Hypothalamus (tissue), 51 donors: Measurements from ENCODE around the gene EXO1.
"Not testable (repeated sequence)": the region's sequence is repeated elsewhere in the genome, so short reads cannot be mapped to it uniquely, and the experiment has no call there.

ENCODE experiments used
- DNase-seq, 51 donors: peaks; one replicate each; lab custom pipeline; 2025; lab: John Stamatoyannopoulos, UW

Gene EXO1

DNA sequence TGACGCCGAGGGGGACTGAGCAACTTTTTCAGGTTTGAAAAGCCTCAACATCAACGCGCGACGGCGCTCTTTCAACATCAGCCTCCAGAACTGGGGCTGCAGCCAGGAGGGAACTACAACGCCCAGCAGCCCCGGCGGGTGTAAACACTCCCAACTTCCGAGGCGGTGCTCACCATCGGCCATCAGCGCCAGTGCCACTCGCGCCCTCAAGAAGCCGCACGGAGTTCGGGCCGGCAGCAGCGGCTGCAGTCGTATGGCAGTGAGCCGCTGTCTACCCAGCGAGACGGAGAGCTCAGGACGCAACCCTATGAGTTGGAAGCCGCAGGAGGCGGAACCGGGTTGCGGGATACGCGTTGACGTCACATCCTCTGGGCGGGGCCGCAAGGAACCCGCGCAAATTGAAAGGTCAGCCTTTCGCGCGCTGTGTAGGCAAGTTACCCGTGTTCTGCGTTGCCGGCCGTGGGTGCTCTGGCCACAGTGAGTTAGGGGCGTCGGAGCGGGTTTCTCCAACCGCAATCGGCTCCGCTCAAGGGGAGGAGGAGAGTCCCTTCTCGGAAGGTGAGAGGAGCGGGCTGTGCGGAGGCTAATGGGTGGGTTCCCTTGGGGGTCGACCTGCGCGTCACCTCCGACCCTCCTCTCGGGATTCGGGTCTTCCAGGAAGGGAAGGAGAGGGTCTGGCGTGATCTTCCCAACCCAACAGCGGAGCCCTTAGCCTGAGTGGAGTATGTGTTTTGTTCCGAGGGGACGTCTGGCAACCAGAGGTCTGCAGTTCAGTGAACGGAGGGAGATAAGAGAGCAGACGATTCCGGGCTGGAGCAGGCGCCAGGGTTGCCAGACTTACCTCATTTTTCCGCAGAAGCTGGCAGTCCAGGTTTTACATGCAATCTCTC is at the start of gene EXO1:
EXO1 (plus strand) TSS at position 409 of the 890 bp plus-strand sequence. CDS start 2,222 bp downstream, outside the sequence.
- peak; percentile 39 to 99 (median 90) for DNase-seq

GRCh38 chr1:241799416-241799815 is 48.6 kb upstream of the EXO1 start:
- no peak for DNase-seq

DNA sequence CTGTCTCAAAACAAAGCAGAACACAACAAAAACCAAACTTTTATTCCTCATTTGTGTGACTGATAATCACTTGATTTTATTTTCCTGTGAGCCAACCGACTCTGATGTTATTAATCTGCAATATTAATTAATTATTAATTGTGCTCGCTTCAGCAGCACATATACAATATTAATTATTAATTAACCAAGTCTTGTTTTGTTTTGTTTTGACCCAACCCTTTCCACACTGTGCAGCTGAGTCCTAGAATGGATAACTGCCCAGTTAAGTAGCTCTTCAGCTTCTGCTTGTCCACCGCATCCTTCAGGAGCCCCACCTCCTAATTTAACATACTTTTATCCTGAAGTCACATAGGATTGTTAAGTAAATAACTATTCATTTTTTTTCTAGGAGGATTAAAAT is 47.4 kb upstream of the EXO1 start:
- DNase-seq, result no peak

DNA sequence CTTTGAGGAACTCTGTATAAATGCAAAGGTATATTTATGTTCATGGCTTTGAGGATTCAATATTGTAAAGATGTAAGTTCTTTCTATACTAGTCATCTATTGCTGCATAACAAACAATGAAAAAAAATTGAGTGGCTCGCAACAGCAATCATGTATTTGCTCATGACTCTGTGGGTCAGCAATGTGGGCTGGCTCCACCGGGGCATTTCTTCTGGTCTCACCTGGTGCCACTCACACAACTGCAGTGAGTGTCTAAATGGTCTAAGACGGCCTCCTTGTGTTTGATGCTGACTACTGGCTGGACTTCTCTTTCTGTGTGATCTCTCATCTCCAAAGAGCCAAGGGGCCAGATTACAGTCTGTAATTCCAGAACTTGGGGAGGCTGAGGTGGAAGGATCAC is 45.1 kb upstream of the EXO1 start:
- DNase-seq, result no peak

DNA sequence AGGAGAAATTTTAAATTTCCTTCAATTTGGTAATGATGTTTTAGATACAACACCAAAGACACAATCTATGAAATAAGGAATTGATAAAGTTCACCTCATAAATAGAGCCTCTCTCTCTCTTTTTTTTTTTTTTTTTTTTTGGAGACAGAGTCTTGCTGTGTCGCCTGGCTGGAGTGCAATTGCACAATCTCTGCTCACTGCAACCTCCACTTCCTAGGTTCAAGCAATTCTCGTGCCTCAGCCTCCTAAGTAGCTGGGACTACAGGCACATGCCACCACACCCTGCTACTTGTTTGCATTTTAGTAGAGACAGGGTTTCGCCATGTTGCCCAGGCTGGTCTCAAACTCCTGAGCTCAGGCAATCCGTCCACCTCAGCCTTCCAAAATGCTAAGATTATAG is 43.3 kb upstream of the EXO1 start:
- not testable (repeated sequence) for DNase-seq

- DNase-seq, result no peak
These were observed 39.7 kb upstream of the EXO1 start for GRCh38 chr1:241808265-241808664.

DNA sequence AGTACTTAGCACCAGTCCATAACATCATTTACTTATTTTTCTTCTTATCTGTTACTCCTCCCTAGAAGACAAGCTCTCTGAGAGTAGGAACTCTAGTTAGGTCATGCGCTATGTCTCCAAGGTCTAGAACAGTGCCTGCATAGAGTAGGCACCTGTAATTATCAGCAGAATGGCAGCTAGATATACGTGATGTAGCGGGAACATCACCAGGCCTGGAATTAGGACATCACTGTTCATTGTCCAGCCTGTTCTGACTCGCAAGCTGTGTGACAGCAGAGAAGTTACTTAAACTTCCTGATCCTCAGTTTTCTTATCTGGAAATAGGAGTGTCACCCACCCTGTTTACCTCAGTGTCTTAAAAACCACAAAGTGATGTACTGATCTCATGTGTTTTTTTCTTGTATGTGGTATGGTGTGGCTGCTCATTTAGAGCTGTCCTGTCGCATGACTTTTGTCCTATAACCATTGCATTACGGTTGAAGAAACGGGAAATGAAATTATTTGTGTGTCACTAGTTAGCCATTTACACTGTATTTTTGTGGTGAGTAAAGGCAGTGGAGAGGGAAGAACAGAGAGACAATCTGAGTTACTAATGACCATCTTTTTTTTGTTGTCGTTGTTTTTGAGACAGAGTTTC is 37.1 kb upstream of the EXO1 start:
- no peak for DNase-seq

DNA sequence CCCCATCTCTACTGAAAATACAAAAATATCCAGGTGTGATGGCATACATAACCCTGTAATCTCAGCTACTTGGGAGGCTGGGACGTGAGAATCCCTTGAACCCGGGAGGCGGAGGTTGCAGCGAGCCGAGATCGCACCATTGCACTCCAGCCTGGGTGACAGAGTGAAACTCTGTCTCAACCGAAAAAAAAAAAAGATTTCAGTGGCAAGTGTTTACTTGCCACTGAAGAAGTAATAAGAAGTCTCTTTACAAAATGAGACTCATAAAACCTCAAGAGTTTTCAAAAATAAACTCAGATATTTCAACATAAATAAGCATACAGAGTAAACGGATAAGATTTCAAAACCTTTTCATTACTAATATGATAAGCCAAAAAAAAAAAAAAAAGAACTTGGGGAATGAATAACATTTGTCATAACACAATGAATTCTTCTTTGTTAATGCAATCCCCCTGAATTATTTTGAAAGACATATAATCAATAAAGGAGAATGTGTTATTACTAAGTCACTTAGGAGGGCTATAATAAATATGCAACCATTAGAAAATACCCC is 34.2 kb upstream of the EXO1 start:
- no peak for DNase-seq

- DNase-seq, result no peak
These were observed 32.0 kb upstream of the EXO1 start for GRCh38 chr1:241816008-241816407.

- DNase-seq, result no peak
These were observed 30.6 kb upstream of the EXO1 start for GRCh38 chr1:241817331-241817792.

DNA sequence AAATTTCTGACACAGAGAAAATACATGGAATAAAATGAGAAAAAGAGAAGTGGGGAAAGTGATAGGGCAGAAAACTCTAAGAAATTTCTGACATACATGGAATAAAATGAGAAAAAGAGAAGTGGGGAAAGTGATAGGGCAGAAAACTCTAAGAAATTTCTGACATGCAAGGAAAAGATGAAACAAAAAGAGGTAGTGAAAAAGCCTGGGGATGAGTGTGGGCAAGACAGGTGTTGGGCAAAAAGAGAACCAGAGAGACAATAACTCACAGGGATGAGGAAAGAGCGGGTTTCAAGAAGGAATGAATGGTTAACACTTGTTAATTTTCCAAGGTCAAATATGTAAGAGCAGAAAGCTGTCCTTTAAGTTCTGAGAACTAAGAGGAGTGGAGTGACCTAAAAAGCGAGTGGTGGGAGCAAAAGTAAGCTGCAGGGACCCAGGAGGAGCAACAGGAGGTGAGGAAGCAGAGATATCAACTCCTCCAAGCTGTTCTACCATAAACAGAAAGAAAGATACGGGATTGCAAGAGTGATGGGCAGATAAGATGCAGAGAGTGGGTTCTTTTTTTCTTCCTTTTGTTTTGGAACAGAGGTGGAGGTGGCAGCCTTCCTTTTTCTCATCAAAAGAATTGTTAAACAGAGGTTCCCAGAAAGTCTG is 29.9 kb upstream of the EXO1 start:
- no peak for DNase-seq

DNA sequence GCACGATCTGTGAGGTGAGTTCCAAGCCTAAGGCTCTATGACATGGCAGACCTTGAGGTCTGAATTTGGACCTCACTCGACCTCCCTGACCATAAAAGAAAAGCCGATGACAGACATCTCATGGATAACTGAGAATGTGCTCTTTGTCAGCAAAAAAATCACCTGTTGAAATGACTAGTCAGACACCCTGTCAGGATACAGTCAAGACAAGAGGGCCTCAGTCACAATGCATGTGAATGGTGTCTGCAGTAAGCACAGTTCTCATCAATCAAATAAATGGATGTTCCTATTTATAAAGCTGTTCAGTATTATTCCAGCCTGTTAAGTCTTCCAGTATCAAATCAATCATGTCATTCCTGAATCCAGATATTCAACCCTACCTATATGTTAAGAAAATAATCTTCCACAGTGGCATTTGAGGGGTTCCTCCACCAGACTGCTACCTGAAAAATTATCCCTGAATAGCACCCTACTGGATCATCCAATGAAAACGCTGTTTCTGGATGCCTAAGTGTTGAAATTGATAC is 28.6 kb upstream of the EXO1 start:
- DNase-seq, result no peak

GRCh38 chr1:241821363-241821762 is 26.6 kb upstream of the EXO1 start:
- no peak for DNase-seq

DNA sequence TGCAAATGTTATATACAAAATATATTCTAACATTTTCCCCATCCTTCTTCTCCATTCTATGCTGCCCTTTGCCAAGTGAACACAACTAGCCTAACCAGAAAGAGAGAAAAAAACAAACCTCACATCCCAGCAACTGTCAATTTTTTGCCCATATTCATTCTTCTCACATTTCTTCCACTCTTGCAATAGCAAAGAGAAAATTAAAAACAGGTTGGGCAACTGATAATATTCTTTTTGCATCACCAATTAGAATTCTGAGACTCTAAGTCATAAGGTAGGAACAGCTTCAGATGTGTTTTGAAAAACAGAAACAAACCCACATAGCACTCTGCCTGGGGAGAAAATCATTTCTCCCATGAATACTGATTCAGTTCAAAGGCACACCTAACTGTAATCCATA is 25.2 kb upstream of the EXO1 start:
- no peak for DNase-seq

DNA sequence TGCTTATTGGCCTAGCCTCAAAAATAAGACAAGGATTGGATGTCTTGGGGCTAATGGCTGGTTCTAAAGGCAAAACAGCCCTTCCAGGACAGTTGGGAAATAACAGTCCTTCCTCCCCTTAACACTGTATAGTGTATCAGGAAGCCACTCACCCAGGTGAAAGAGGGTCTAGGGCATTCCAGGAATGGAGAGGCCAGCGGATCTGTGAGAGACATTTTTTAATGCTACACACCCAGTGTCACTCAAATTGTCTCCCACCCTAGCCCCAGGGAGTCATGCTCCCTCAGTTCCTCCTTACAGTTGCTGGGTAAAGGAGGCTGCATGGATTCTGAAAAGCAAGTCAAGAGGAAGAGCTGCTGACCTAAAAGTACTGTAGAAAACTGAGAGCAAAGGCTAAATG is 24.1 kb upstream of the EXO1 start:
- no peak for DNase-seq

- DNase-seq, result no peak
These were observed 22.4 kb upstream of the EXO1 start for GRCh38 chr1:241825581-241825980.

GRCh38 chr1:241826613-241827012 is 21.4 kb upstream of the EXO1 start:
- not testable (repeated sequence) for DNase-seq

- DNase-seq, result no peak
These were observed 20.7 kb upstream of the EXO1 start for GRCh38 chr1:241827264-241827663.

DNA sequence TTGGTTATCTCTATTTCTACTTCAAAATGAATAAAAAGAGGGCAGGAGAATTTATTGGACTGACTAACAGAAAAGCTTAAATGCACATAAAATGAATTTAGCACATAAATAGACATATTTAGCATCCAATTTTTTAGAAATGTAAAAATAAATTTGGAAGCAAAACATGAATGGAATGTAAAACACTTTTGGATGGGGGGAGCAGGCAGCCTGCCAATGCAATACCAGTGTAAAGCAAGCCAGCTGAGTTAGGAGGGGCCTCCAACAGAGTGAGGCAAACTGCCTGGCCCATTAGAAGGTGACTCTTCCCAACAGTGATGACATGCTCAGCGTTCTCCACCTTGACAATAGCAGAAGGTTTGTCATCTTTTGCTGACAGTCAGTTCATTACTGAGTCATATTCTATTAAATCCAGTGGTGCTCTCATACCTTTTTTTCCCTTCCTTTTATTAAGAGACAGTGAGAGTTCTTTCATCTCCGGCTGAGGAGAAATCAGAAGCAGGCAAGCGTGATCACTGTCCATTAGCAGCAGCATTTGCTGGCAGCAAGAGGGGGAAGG is 19.5 kb upstream of the EXO1 start:
- peak in 2 of 51 donors; percentile 2 for DNase-seq

GRCh38 chr1:241829468-241829867 is 18.5 kb upstream of the EXO1 start:
- no peak for DNase-seq
